HG03354 (cell line): ENCODE data around the gene ALG14.
"Not testable (repeated sequence)": the region's sequence is repeated elsewhere in the genome, so short reads cannot be mapped to it uniquely, and the experiment has no call there.

Source experiments
- ATAC-seq: cut with Tn5 transposase; IDR thresholded peaks from one replicate; pipeline ENCODE4 v1.9.1; 2021; ENCODE audit warnings: mild to moderate bottlenecking; ENCODE audit not compliant: unreplicated experiment, poor library complexity, severe bottlenecking

The ALG14 gene

DNA sequence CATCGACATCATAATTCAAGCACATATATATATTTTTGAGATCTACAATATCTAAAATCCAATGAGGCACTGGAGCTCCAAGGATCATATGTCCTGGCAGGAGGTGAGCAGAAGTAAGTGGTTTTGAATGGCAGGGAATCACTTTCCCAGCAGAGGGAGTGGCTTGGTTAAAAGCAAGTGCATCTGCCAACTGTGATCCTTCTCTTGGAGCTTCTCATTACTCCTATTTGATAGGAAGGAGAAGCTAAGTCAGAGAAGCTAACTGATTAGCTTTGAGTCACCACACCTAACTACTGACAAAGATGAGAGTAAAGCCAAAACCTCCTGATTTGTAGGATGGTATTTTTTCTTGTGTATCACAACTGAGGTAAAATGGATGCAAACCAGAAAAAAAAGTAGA, 55.0 kb downstream of the ALG14 start:
- no peak for ATAC-seq

DNA sequence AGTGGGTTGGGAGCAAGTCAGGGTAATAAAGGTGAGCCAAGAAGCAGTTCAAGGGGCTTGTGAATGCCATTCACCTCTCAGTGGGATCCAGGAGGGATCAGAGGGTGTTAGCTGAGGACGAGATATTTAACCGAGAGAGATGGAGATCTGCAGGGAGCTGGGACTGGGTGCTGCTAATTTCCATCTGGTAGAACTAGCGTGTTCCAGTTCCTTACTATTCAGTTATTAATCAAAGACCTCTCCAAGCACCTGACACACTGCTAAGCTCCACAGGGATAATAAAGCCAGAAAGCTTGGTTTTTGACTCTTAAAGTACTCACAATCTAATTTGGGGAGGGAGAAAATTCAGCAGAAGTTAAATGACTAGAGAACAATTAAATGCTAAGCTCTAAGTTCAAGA, 57.7 kb downstream of the ALG14 start:
- ATAC-seq, result no peak

GRCh38 chr1:95013950-95014574, 58.7 kb downstream of the ALG14 start:
- ATAC-seq, result no peak

DNA sequence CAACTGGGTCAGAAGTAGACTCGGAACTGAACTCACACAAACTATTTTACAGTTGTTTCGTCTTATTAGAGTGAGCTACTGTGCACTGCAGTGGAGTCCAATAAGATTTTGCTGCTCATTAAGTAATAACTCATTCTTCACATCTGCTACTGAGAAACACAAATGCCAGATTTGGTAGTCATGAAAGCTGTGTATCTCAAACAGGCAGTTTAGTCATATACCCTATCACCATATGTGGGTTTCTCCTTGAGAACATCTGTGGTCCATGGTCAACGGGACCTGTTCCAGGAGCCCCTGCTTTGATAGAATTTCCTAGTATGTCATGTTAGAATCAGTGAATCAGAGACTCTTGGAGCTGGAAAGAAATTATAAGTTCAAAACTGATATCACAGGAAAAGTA, 60.4 kb downstream of the ALG14 start:
- no peak for ATAC-seq

- no peak for ATAC-seq
Observed at GRCh38 chr1:95010158-95010557, 62.6 kb downstream of the ALG14 start.

- no peak for ATAC-seq
Observed at GRCh38 chr1:95007687-95008086, 65.1 kb downstream of the ALG14 start.

- ATAC-seq, result no peak
Observed at GRCh38 chr1:95006681-95007080, 66.1 kb downstream of the ALG14 start.

DNA sequence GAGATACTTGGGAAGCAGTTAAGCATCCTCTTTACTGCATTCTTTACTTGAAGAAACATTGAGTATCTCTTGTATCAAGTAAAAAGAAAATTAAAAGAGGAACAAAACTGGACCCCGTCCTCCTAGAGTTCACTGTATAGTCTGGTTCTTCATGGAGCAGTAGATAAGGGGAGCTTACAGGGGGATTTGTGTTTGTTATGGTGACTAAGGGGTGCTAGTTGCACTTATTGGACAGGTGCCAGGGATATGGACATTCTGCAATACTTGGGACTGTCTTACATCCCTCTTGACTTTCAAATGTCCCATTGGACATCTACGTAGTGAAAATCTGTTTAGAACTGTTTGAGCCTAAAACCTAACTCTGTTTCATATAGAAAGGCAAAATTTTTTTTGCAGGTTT, 67.2 kb downstream of the ALG14 start:
- ATAC-seq, result no peak

DNA sequence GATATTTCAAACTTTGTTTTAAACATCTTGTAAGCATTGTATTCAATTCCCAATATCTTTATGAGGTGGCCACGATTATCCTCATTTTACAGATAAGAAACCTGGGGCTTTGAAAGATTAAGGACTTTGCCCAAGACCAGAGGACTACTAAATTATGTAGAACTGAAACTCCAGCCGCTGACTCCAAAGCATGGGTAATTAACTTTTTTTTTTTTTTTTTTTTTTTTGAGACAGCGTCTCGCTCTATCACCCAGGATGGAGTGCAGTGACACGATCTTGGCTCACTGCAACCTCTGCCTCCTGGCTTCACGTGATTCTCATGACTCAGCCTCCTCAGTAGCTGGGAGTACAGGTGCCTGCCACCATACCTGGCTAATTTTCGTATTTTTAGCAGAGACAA, 68.7 kb downstream of the ALG14 start:
- ATAC-seq, result no peak

DNA sequence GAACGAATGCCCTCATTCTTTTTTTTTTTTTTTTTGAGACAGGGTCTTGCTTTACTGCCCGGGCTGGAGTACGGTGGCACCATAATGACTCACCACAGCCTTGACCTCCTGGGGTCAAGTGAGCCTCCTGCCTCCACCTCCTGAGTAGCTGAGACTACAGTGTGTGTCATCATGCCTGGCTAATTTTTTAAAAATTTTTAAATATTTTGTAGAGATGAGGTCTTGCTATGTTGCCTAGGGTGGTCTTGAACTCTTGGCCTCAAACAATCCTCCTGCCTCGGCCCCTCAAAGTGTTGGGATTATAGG, 69.4 kb downstream of the ALG14 start:
- ATAC-seq, result no peak

DNA sequence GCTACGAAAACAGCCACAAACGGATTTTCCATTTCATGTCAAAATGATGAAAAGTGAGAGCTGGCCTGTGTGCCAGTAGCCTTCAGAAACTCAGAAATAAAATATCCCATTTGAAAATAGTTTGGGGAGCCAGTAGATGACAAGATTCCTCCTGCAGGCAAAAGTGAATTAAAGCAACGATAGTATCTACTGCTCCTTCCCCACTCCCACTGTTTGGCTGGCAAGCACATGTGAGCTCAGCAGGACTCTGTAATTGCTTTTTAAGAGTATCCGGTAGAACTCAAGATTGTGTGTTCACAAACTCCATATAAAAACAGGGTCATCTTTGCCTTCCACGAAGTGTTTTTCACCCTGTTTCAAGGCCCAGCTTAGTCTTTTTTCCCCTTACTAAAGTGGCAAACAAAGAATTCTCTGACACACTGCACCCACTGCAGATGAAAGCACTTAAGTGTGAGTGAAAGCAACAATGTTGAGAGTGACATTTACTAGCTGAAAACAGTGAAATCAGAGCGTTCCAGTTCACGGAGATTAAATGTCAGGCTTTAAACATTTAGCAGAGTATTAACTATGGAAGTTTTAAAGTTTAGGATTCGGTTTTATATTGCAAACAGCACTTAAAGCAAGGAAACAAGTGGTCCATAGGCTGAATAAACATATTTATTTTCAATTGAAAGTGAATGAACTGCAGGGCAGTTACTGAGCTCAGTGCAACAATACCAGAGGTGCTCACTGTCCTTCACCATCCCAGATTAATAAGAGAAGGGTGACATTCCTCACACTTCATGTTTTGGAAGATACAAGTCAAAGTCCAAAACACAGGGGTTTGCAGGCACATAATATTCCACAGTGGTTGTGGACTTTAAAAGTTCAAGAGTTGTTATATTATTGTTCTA, 70.0 kb downstream of the ALG14 start:
- no peak for ATAC-seq

- no peak for ATAC-seq
Observed at GRCh38 chr1:95002164-95002539, 70.6 kb downstream of the ALG14 start.

DNA sequence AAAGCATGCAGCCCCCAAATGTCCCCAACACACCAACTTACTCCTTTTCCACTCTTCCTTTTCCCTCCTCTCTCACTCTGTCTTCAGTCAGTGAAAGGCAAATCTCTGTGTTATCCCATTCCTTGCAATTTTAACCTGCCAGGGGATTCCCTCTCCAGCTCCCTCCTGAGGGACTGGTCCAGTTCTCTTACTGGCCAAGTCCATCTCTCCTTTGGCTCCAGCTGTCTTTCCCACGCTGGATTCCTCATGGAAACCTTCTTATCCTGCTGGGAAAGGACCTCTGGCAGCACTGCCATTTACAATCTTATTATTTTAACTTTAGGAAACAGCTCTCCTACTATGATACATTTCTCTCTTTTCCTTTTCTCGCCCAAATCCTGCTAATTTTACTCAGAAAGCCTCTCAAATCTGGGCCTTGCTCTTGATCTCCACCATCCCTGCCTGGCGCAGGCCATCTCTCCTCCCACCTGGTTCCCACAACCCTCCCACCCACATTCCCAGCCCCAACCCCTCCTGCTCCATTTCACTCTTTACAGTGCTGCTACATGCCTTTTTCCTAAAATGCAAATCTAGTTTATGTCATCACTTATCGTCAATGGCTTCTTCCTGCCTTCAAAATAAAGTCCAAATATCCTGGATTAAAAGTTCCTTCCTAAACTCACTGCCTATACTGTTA, 73.2 kb downstream of the ALG14 start:
- no peak for ATAC-seq

DNA sequence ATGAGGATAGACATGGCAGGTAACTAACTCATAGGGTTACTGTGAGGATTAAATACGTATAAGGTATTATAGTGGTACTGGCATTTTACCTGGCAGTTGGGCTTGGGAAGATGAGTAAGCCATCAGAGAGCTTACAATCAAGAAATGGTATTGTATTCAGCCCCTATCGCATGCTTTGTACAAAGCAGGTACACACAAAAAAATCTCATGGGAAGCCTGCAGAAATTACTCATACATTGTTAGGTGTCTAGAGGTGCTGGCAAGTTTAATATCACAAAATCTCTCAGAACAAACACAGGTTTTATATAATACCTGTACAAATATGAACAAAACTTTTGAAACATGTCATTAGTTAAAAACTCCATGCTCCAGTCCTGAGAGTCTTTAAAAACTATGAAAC, 74.0 kb downstream of the ALG14 start:
- ATAC-seq, result no peak

GRCh38 chr1:94998114-94998513, 74.6 kb downstream of the ALG14 start:
- ATAC-seq, result no peak

GRCh38 chr1:94995536-94995935, 77.2 kb downstream of the ALG14 start:
- ATAC-seq, result not testable (repeated sequence)

DNA sequence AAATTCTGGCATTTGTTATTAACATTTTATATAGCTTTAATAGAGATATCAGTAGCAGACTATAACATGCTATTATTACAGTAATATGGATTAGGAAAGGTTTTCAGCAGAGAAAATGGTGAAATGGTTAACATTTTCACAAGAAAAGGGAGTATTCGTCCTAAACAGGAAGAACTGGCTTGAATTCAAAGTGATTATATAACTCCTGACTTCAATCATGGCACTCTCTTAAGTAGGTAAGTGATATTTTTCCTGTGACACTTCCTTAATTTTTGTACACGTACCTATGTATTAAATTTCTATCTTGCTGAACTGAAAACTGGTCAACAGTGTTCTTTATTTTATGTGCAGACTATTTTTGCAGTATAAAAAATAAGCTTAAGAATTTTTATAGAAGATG, 77.9 kb downstream of the ALG14 start:
- no peak for ATAC-seq

DNA sequence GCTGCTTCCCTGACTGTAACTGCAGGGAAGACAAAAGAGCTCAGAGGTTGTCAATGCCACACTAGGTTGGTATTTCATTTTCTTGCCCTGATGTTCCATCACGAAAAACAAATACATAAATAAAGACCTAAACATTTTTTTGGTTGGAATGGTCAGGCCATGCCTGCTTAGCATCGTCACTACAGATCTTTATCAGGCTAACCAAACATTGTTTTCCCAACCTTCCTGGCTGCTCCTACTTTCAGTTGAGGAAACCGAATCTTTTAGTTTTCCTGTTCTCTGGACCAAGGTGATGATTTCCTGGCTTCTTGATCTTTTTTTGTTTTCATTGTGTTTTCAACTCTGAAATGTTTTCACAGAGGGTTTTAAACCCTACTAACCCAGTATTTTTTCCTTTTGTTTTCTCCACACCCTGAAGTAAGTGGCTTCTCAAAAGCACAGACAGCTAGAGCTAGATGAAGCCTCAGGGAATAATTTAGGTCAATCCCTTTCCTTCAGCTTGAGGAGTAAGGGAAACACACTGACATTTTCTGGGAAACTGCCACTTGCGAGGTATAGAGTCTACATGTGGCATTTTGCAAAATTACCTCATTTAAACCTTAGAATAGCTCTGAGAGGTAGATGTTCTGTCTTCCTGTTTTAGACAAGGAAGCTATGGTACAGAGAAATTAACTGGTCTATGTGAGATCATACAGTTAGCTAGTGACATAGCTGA, 78.7 kb downstream of the ALG14 start:
- no peak for ATAC-seq

DNA sequence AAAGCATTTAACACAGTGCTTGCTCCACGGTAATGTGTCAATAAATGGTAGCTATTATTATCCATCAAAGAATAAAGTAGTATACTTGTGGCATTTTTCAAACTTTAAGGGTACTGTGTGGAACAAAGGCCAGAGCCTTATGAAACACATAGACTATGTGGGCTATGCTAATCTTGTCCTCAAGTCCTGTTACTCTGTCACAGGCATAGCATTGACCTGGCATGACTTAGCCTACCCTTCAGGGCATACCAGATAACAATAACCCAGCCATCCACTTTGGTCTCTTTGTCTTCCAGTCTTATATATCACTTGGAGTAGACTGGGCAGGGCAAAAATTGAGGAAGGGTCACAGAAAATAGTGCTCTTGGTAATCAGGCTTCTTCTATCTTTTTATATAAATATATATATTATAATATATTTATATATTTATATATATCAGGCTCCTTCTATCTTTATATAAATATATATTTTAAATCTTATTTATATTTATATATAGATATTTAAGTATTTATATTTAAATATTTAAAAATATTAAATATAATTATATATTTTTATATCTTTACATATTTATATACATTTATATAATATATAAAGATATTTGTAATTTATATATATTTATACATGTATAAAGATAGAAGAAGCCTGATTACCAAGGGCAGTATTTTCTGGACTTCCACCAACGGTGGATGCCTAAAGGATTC, 79.7 kb downstream of the ALG14 start:
- ATAC-seq, result no peak

GRCh38 chr1:94992161-94992560, 80.6 kb downstream of the ALG14 start:
- no peak for ATAC-seq
